ENCODE data around the gene AGBL4.

- TF ChIP-seq CTCF (IDR thresholded peaks at IDR 0.05) = no peak
- TF ChIP-seq POLR2A (IDR thresholded peaks at IDR 0.05) = no peak
- no peak for TF ChIP-seq POLR2AphosphoS5 (IDR thresholded peaks at IDR 0.05)
Measured at GRCh38 chr1:48876330-48876785, 1147.4 kb downstream of the AGBL4 start.

Measured in breast epithelium (tissue), 3 donors.